Measurements from ENCODE around the gene LYRM4. TPM values are rescaled to one million over a fixed set of nuclear protein-coding genes. Genes with fewer than 3 reads are reported as not detected.

LYRM4 gene
- total and polyA plus RNA-seq, 2 experiments from 2014 or later = 51.0 to 62.0 TPM

DNA sequence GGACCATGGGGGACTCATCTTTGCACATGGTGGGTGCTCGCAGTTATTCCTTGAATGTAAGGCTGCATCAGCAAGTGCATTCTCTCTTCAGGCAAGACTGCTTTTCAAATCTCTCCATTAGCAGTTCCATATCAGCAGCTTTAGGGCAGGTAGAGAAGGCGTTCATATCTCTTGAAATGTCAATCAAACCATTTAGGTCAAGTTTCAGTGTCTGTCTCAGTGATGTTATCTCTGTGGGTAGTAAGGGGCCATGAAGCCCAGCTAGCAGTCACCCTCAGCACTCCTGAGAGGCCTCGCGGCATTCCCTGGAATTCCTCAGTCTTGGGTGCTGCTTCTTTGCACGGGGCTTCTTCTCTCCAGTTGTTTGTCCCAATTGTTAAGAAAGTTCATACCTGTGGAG, 24.8 kb upstream of the LYRM4 start:
- no peaks in the 10 kb centered on the region for H3K36me3 Mint-ChIP-seq (ENCODE audit: low read depth)
- ATAC-seq = no peak
- H3K4me1 ChIP-seq (ENCODE audit: insufficient read depth) = peaks cover 4% of the 10 kb centered on the region; the same call in 1 of the 2 replicates

More for the DNA sequence above, 24.8 kb upstream of the LYRM4 start:
- Histone ChIP-seq H3K27me3 (ENCODE audit: insufficient read depth) (no peaks in the 10 kb centered on the region), H3K36me3 (ENCODE audit: insufficient read depth) (no peaks in the 10 kb centered on the region), H4K20me1 (replicated peaks; ENCODE audit: insufficient read depth) (no peaks in the 10 kb centered on the region; the same call in 1 of the 2 replicates), H3K4me3 (no peak overlapping the region), H3K79me2 (replicated peaks; ENCODE audit: insufficient read depth) (peaks cover 17% of the 10 kb centered on the region), H3K9me2 (ENCODE audit: insufficient read depth) (no peaks in the 10 kb centered on the region), H3K4me2 (no peak overlapping the region), H3F3A (replicated peaks; ENCODE audit: low read depth) (no peaks in the 10 kb centered on the region), H3K27ac (ENCODE audit: low read depth) (no peak overlapping the region), H2AFZ (no peak overlapping the region)
- no peaks in the 10 kb centered on the region; the same call in 2 of the 3 replicates for H3K9me3 Mint-ChIP-seq
- no peak overlapping the region for H3K4me3 Mint-ChIP-seq
- H3K4me1 Mint-ChIP-seq = peaks cover 31% of the 10 kb centered on the region
- H3K27ac Mint-ChIP-seq = no peak overlapping the region
- DNase-seq (ENCODE audit: low spot score) = no peak
- no peak for TF ChIP-seq ZNF114 (CRISPR knock-in tag; IDR thresholded peaks at IDR 0.05)
- no peak for TF ChIP-seq NANOG (IDR thresholded peaks at IDR 0.05; ENCODE audit: borderline replicate concordance)
- no peak for TF ChIP-seq CREB1 (CRISPR knock-in tag; IDR thresholded peaks at IDR 0.05; ENCODE audit: low read depth)
- TF ChIP-seq POLR2AphosphoS5 (IDR thresholded peaks at IDR 0.05; ENCODE audit: low read depth) = no peak
- TF ChIP-seq ZNF462 (CRISPR knock-in tag; IDR thresholded peaks at IDR 0.05) = no peak
- no peak for TF ChIP-seq STAT1 (IDR thresholded peaks at IDR 0.05; ENCODE audit: unreplicated experiment)
- no peak for TF ChIP-seq EZH2phosphoT487 (IDR thresholded peaks at IDR 0.05; ENCODE audit: unreplicated experiment)
- no peak for TF ChIP-seq REST (IDR thresholded peaks at IDR 0.05; ENCODE audit: unreplicated experiment)
- TF ChIP-seq, protein P1, sequence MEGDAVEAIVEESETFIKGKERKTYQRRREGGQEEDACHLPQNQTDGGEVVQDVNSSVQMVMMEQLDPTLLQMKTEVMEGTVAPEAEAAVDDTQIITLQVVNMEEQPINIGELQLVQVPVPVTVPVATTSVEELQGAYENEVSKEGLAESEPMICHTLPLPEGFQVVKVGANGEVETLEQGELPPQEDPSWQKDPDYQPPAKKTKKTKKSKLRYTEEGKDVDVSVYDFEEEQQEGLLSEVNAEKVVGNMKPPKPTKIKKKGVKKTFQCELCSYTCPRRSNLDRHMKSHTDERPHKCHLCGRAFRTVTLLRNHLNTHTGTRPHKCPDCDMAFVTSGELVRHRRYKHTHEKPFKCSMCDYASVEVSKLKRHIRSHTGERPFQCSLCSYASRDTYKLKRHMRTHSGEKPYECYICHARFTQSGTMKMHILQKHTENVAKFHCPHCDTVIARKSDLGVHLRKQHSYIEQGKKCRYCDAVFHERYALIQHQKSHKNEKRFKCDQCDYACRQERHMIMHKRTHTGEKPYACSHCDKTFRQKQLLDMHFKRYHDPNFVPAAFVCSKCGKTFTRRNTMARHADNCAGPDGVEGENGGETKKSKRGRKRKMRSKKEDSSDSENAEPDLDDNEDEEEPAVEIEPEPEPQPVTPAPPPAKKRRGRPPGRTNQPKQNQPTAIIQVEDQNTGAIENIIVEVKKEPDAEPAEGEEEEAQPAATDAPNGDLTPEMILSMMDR (conservative IDR thresholded peaks at IDR 0.05; ENCODE audit: low read depth in 2 of 2) = no peak
- TF ChIP-seq JUNB (IDR thresholded peaks at IDR 0.05; ENCODE audit: unreplicated experiment) = no peak
- TF ChIP-seq ZNF331 (CRISPR knock-in tag; IDR thresholded peaks at IDR 0.05; ENCODE audit: low read depth) = no peak
- no peak for TF ChIP-seq EZH2 (IDR thresholded peaks at IDR 0.05; ENCODE audit: low read depth, unreplicated experiment)
- TF ChIP-seq ETS1 (IDR thresholded peaks at IDR 0.05) = no peak
- peaks cover 7% of the 10 kb centered on the region for H3K27me3 Mint-ChIP-seq (ENCODE audit: insufficient read depth, low read depth, poor library complexity)
